Vagina (tissue), 2 donors: Measurements from ENCODE around the gene ATOH8.

Source experiments
- POLR2A ChIP-seq, 2 donors: fragments of 450-650 bp; IDR thresholded peaks; one replicate each; pipeline ENCODE4 v1.6.1; 2017; ENCODE audit warnings: antibody characterized with exemption in 2 of 2, mild to moderate bottlenecking in 2 of 2, moderate library complexity in 2 of 2
- TF ChIP-seq, protein P1 (sequence below), 3 experiments: fragments of 450-650 bp in 2 of 3; fragments of 200-600 bp in 1 of 3; sonication (generic) in 1 of 3; IDR thresholded peaks; one replicate each; pipeline ENCODE4 v1.5.1; 2017 to 2019; ENCODE audit warnings: antibody characterized with exemption in 3 of 3, mild to moderate bottlenecking in 2 of 3, moderate library complexity in 2 of 3

GRCh38 chr2:85760872-85761271 is 7.1 kb downstream of the ATOH8 start:
- TF ChIP-seq, protein P1, sequence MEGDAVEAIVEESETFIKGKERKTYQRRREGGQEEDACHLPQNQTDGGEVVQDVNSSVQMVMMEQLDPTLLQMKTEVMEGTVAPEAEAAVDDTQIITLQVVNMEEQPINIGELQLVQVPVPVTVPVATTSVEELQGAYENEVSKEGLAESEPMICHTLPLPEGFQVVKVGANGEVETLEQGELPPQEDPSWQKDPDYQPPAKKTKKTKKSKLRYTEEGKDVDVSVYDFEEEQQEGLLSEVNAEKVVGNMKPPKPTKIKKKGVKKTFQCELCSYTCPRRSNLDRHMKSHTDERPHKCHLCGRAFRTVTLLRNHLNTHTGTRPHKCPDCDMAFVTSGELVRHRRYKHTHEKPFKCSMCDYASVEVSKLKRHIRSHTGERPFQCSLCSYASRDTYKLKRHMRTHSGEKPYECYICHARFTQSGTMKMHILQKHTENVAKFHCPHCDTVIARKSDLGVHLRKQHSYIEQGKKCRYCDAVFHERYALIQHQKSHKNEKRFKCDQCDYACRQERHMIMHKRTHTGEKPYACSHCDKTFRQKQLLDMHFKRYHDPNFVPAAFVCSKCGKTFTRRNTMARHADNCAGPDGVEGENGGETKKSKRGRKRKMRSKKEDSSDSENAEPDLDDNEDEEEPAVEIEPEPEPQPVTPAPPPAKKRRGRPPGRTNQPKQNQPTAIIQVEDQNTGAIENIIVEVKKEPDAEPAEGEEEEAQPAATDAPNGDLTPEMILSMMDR (IDR thresholded peaks at IDR 0.05) = no peak
- TF ChIP-seq POLR2A (IDR thresholded peaks at IDR 0.05) = no peak
